Measurements from ENCODE around the gene FBXO3. TPM values are rescaled to one million over a fixed set of nuclear protein-coding genes. Genes with fewer than 3 reads are reported as not detected.
A peak's percentile ranks its signal among the peaks of the same experiment; 100 is the strongest.

The FBXO3 gene
- total and polyA plus RNA-seq, 2 of the 13 experiments (the other 11 are each of a cell fraction or from before 2014, with no cell fraction given), result 20.4 to 27.6 TPM

- no peak for TF ChIP-seq SOX6 (IDR thresholded peaks at IDR 0.05)
- TF ChIP-seq SOX6 (CRISPR knock-in tag; IDR thresholded peaks at IDR 0.05), result peak; percentile 89
- no peak for TF ChIP-seq ZBTB44 (CRISPR knock-in tag; IDR thresholded peaks at IDR 0.05)
- TF ChIP-seq ZFP1 (CRISPR knock-in tag; IDR thresholded peaks at IDR 0.05), result no peak
- no peak for TF ChIP-seq SRF (IDR thresholded peaks at IDR 0.05; ENCODE audit: low read depth, low read length)
- TF ChIP-seq ATF7-NPFF (CRISPR knock-in tag; IDR thresholded peaks at IDR 0.05; ENCODE audit: low read depth), result no peak
- TF ChIP-seq AKAP8 (CRISPR knock-in tag; IDR thresholded peaks at IDR 0.05), result no peak
- TF ChIP-seq ZNF430 (CRISPR knock-in tag; IDR thresholded peaks at IDR 0.05), result peak; percentile 40; the same call in 1 of the 2 replicates
- no peak for TF ChIP-seq ZNF33B (CRISPR knock-in tag; IDR thresholded peaks at IDR 0.05)
- TF ChIP-seq FOXK1 (CRISPR knock-in tag; IDR thresholded peaks at IDR 0.05; ENCODE audit: borderline replicate concordance, low read depth), result peak; percentile 66; the same call in 1 of the 2 replicates
- TF ChIP-seq ZNF569 (CRISPR knock-in tag; IDR thresholded peaks at IDR 0.05; ENCODE audit: borderline replicate concordance), result no peak
- TF ChIP-seq ATF2 (CRISPR knock-in tag; IDR thresholded peaks at IDR 0.05), result peak; percentile 62; the same call in 1 of the 2 replicates
- TF ChIP-seq LRRFIP1 (CRISPR knock-in tag; conservative IDR thresholded peaks at IDR 0.05), result no peak
- no peak for TF ChIP-seq JDP2 (CRISPR knock-in tag; IDR thresholded peaks at IDR 0.05; ENCODE audit: borderline replicate concordance)
- TF ChIP-seq EHMT2 (IDR thresholded peaks at IDR 0.05; ENCODE audit: borderline replicate concordance, low read depth, low read length), result peak; percentile 22; the same call in 1 of the 2 replicates
- no peak for TF ChIP-seq ZNF781 (CRISPR knock-in tag; IDR thresholded peaks at IDR 0.05; ENCODE audit: borderline replicate concordance, not compliant biosample characterization)
- TF ChIP-seq ZC3H13 (CRISPR knock-in tag; IDR thresholded peaks at IDR 0.05), result no peak
- peak; percentile 21; the same call in 1 of the 2 replicates for TF ChIP-seq ZNF687 (CRISPR knock-in tag; IDR thresholded peaks at IDR 0.05)
- peak; percentile 48; the same call in 1 of the 2 replicates for TF ChIP-seq KMT2B (CRISPR knock-in tag; IDR thresholded peaks at IDR 0.05)
Measured at GRCh38 chr11:33691066-33691864, 83.1 kb downstream of the FBXO3 start (continued).

Measured in HepG2 (cell line).